A549 (cell line): Measurements from ENCODE around the gene FAM221A. TPM values are rescaled to one million over a fixed set of nuclear protein-coding genes. Genes with fewer than 3 reads are reported as not detected.

Experiments used
- ATAC-seq, 2 experiments: fragments of 200-7000 bp in 1 of 2; fragments of >200 bp in 1 of 2; cut with Nextera tagmentation in 1 of 2; cut with Tn5 transposase in 1 of 2; 3 replicates each; pipeline versions ENCODE4 v1.8.0 to v1.9.1; 2018 to 2020; ENCODE audit warnings: mild to moderate bottlenecking in 1 of 2, moderate library complexity in 1 of 2
- CTCF ChIA-PET: fragments of 300-600 bp; sonication (Branson Sonifier 250); formaldehyde crosslinking; extraction: SDS; loops from one replicate; lab custom pipeline; 2021; ENCODE audit warnings: antibody characterized with exemption, inconsistent platforms; lab: Yijun Ruan, JAX
- POLR2A ChIA-PET: fragments of 350-600 bp; formaldehyde crosslinking; extraction: SDS; loops from one replicate; lab custom pipeline; 2021; ENCODE audit warnings: antibody characterized with exemption, inconsistent platforms; lab: Yijun Ruan, JAX
- DNase-seq, 2 experiments: peaks; one replicate each; pipeline versions ENCODE4 v3.0.0 to v3.0.0-alpha.2; 2011 to 2016; ENCODE audit warnings: low read depth in 1 of 2, low spot score in 1 of 2
- FAIRE-seq: peaks from 2 replicates; lab custom pipeline; 2011; peaks lifted over from hg19 to GRCh38; lab: Jason Lieb, UNC
- H3K27ac ChIP-seq, 2 experiments: fragments of >200 bp; sonication (Bioruptor Twin); formaldehyde crosslinking; 3 replicates each; pipeline ENCODE4 v1.5.1; 2016 to 2017
- H3K4me1 ChIP-seq: fragments of >200 bp; sonication (Bioruptor Twin); formaldehyde crosslinking; 3 replicates; pipeline ENCODE4 v1.6.1; 2016
- H3K4me2 ChIP-seq: fragments of >200 bp; sonication (Bioruptor Twin); formaldehyde crosslinking; 3 replicates; pipeline ENCODE4 v1.6.1; 2016
- H3K4me3 ChIP-seq: fragments of >200 bp; sonication (Bioruptor Twin); formaldehyde crosslinking; 3 replicates; pipeline ENCODE4 v1.5.1; 2016
- H3K9me3 ChIP-seq: fragments of >200 bp; sonication (Bioruptor Twin); formaldehyde crosslinking; 3 replicates; pipeline ENCODE4 v1.6.1; 2016
- ATOH8 ChIP-seq: fragments of 250-450 bp; sonication (Bioruptor Pico); IDR thresholded peaks from 2 replicates; pipeline ENCODE4 v1.5.0; 2020; ENCODE audit warnings: low read depth, mild to moderate bottlenecking, moderate library complexity
- BCL3 ChIP-seq: fragments of >200 bp; sonication (Bioruptor Twin); formaldehyde crosslinking; IDR thresholded peaks from 3 replicates; pipeline ENCODE4 v1.6.1; 2016
- BHLHE40 ChIP-seq: IDR thresholded peaks from 2 replicates; pipeline ENCODE4 v1.6.1; 2012; ENCODE audit warnings: low read depth, low read length, inconsistent platforms
- CHD2 ChIP-seq: fragments of 150-350 bp; IDR thresholded peaks from 2 replicates; pipeline ENCODE4 v1.6.1; 2014; ENCODE audit warnings: low read length; ENCODE audit not compliant: partially characterized antibody
- CHD4 ChIP-seq: fragments of 200-600 bp; sonication (generic); IDR thresholded peaks from 2 replicates; pipeline ENCODE4 v1.6.1; 2016; ENCODE audit warnings: antibody characterized with exemption, mild to moderate bottlenecking, borderline replicate concordance
- EHF ChIP-seq: fragments of 250-450 bp; sonication (Bioruptor Pico); IDR thresholded peaks from 2 replicates; pipeline ENCODE4 v1.5.0; 2020; ENCODE audit warnings: mild to moderate bottlenecking
- EHMT2 ChIP-seq: fragments of 200-600 bp; sonication (generic); IDR thresholded peaks from 2 replicates; pipeline ENCODE4 v1.6.1; 2016; ENCODE audit warnings: antibody characterized with exemption, low read depth, mild to moderate bottlenecking, moderate library complexity
- FOXS1 ChIP-seq: fragments of 250-450 bp; sonication (Bioruptor Pico); IDR thresholded peaks from 2 replicates; pipeline ENCODE4 v1.5.0; 2020; ENCODE audit warnings: mild to moderate bottlenecking, moderate library complexity
- GATA3 ChIP-seq: IDR thresholded peaks from 2 replicates; pipeline ENCODE4 v1.6.1; 2012; ENCODE audit warnings: borderline replicate concordance
- JUNB ChIP-seq: fragments of >200 bp; sonication (Bioruptor Twin); formaldehyde crosslinking; IDR thresholded peaks from 2 replicates; pipeline ENCODE4 v1.6.1; 2016
- KDM1A ChIP-seq: fragments of 200-600 bp; sonication (generic); IDR thresholded peaks from 2 replicates; pipeline ENCODE4 v1.6.1; 2016; ENCODE audit warnings: low read depth, mild to moderate bottlenecking
- MAFK ChIP-seq: fragments of 450-650 bp; IDR thresholded peaks from 2 replicates; pipeline ENCODE4 v1.6.1; 2014; ENCODE audit not compliant: partially characterized antibody
- MAZ ChIP-seq: fragments of 150-350 bp; IDR thresholded peaks from 2 replicates; pipeline ENCODE4 v1.6.1; 2014; ENCODE audit warnings: antibody characterized with exemption, low read depth, low read length, borderline replicate concordance
- MYC ChIP-seq: IDR thresholded peaks from 2 replicates; pipeline ENCODE4 v1.6.1; 2012; ENCODE audit warnings: mild to moderate bottlenecking, inconsistent platforms, low read length, improper control_type of control experiment, borderline replicate concordance
- PBX3 ChIP-seq: IDR thresholded peaks from 2 replicates; pipeline ENCODE4 v1.6.1; 2012
- POLR2A ChIP-seq: IDR thresholded peaks from 2 replicates; pipeline ENCODE4 v1.6.1; 2012; ENCODE audit warnings: mild to moderate bottlenecking, low read length
- RAD21 ChIP-seq, 2 experiments: fragments of >200 bp in 1 of 2; sonication (Bioruptor Twin) in 1 of 2; formaldehyde crosslinking in 1 of 2; IDR thresholded peaks in 1 of 2; conservative IDR thresholded peaks in 1 of 2; 2 replicates in 1 of 2; 3 replicates in 1 of 2; pipeline ENCODE4 v1.6.1; 2012 to 2018; ENCODE audit warnings: inconsistent platforms in 1 of 2
- RARB ChIP-seq: fragments of 250-450 bp; sonication (Bioruptor Pico); IDR thresholded peaks from 2 replicates; pipeline ENCODE4 v1.8.0; 2021; ENCODE audit warnings: mild to moderate bottlenecking, moderate library complexity
- RNF2 ChIP-seq: fragments of 200-600 bp; sonication (generic); IDR thresholded peaks from 2 replicates; pipeline ENCODE4 v1.6.1; 2016; ENCODE audit warnings: low read depth, mild to moderate bottlenecking, antibody characterized with exemption, moderate library complexity, borderline replicate concordance
- ZSCAN20 ChIP-seq: fragments of 250-450 bp; sonication (Bioruptor Pico); IDR thresholded peaks from 2 replicates; pipeline ENCODE4 v1.8.0; 2022; ENCODE audit warnings: mild to moderate bottlenecking, moderate library complexity
- WGBS: methylation state at CpG from one replicate; pipeline ENCODE4 v1.1.6; 2017; ENCODE audit errors: missing lambda C conversion rate; 5-methylcytosine and 5-hydroxymethylcytosine counted together
- polyA plus RNA-seq, 4 experiments: library from polyadenylated mRNA; depleted of rRNA in 3 of 4; stranded (reverse); fragments of >200 nt; fragmentation: RNase III in 1 of 4; extraction: RNeasy Plus Mini Kit Qiagen cat#74134 plus additional on column Dnase treatment in 1 of 4; gene quantifications; 2 replicates in 3 of 4; 3 replicates in 1 of 4; pipeline ENCODE4 v1.2.3, GENCODE V29; 2011 to 2017
- TF ChIP-seq, protein P1 (sequence below): fragments of 200-600 bp; sonication (generic); IDR thresholded peaks from 2 replicates; pipeline ENCODE4 v1.6.1; 2016; ENCODE audit warnings: antibody characterized with exemption, mild to moderate bottlenecking, moderate library complexity

Gene FAM221A
- polyA plus RNA-seq, 2 of the 4 experiments (the other 2 are of a cell fraction), result 0.94 to 1.8 TPM

DNA sequence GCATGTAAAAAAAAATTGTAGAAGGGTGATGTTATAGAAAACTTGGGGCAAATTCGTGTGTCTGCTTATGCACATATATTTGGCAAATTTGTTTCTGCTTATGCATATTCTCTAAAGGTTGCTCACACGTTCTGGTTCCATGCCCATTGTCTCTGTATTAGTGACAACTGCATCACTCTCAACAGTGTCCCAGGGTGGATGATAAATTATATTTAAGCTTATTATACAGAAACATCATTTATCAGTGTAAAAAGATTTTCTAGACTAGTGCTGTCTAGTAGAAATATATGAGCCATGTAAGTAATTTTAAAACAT lies 34.1 kb downstream of the FAM221A start:
- DNase-seq, result no peak
- Histone ChIP-seq H3K4me2 (peak overlapping the region; percentile 51), H3K9me3 (no peaks in the 10 kb centered on the region), H3K27ac (no peak overlapping the region), H3K4me3 (no peak overlapping the region), H3K4me1 (peaks cover 26% of the 10 kb centered on the region)
- no peak for TF ChIP-seq RNF2
- no peak for TF ChIP-seq FOXS1 (CRISPR knock-in tag)
- TF ChIP-seq, protein P1, sequence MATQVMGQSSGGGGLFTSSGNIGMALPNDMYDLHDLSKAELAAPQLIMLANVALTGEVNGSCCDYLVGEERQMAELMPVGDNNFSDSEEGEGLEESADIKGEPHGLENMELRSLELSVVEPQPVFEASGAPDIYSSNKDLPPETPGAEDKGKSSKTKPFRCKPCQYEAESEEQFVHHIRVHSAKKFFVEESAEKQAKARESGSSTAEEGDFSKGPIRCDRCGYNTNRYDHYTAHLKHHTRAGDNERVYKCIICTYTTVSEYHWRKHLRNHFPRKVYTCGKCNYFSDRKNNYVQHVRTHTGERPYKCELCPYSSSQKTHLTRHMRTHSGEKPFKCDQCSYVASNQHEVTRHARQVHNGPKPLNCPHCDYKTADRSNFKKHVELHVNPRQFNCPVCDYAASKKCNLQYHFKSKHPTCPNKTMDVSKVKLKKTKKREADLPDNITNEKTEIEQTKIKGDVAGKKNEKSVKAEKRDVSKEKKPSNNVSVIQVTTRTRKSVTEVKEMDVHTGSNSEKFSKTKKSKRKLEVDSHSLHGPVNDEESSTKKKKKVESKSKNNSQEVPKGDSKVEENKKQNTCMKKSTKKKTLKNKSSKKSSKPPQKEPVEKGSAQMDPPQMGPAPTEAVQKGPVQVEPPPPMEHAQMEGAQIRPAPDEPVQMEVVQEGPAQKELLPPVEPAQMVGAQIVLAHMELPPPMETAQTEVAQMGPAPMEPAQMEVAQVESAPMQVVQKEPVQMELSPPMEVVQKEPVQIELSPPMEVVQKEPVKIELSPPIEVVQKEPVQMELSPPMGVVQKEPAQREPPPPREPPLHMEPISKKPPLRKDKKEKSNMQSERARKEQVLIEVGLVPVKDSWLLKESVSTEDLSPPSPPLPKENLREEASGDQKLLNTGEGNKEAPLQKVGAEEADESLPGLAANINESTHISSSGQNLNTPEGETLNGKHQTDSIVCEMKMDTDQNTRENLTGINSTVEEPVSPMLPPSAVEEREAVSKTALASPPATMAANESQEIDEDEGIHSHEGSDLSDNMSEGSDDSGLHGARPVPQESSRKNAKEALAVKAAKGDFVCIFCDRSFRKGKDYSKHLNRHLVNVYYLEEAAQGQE, result no peak
- TF ChIP-seq POLR2A, result no peak
- no peak for TF ChIP-seq RARB (CRISPR knock-in tag)
- no peak for TF ChIP-seq MAZ
- TF ChIP-seq PBX3, result no peak
- TF ChIP-seq CHD2, result no peak
- TF ChIP-seq KDM1A, result no peak
- TF ChIP-seq BHLHE40, result no peak
- TF ChIP-seq GATA3, result no peak
- TF ChIP-seq EHMT2, result no peak
- TF ChIP-seq RAD21 (conservative IDR thresholded peaks at IDR 0.05 in 1 of 2, IDR thresholded peaks at IDR 0.05 in 1 of 2), result no peak
- TF ChIP-seq MYC, result no peak
- no peak for TF ChIP-seq BCL3
- no peak for TF ChIP-seq ZSCAN20 (CRISPR knock-in tag)
- no peak for TF ChIP-seq ATOH8 (CRISPR knock-in tag)
- TF ChIP-seq JUNB, result no peak
- TF ChIP-seq CHD4, result no peak
- CTCF ChIA-PET, result interaction anchor here (0.7 to 7.3 kb wide), 10 partner anchors 9 to 452 kb away, joined by 3 to 115 read pairs (median 4); no protein-coding TSS in a partner anchor
- FAIRE-seq, result no peak
- ATAC-seq, result no peak
- WGBS, result 21% methylated on average over 2 of the region's 2 CpGs
- POLR2A ChIA-PET, result interaction anchor here (1.4 kb wide), 1 partner anchor 9 kb away, joined by 7 read pairs; no protein-coding TSS in a partner anchor

DNA sequence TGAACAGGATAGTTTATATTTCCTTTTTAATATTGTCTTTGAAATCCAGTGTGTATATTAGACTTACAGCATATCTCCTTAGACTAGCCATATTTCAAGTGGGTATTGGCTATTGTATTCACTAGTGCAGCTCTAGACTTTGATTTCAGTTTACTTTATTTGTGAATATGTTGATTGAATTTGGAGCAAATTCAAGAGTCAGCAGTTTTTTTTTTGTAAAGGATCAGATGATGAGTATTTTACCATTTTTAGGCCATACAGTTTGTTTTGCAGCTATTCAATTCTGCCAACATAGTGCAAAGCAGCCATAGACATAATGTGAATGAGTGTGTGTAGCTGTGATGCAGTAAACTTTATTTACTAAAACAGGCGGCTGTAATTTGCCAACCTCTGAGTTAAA lies 34.6 kb downstream of the FAM221A start:
- DNase-seq (no peak), FAIRE-seq (no peak), ATAC-seq (no peak)
- Histone ChIP-seq H3K27ac (no peak overlapping the region), H3K4me3 (no peak overlapping the region), H3K9me3 (no peaks in the 10 kb centered on the region), H3K4me1 (peaks cover 23% of the 10 kb centered on the region), H3K4me2 (no peak overlapping the region)
- CTCF ChIA-PET, result interaction anchor here (0.7 to 7.3 kb wide), 3 partner anchors 130 to 438 kb away, joined by 3 to 115 read pairs (median 4); no protein-coding TSS in a partner anchor
- POLR2A ChIA-PET, result interaction anchor here (1.4 kb wide), 1 partner anchor 8 kb away, joined by 7 read pairs; no protein-coding TSS in a partner anchor
- WGBS, result 89% methylated on average over 1 of the region's 1 CpG
- TF ChIP-seq EHF (CRISPR knock-in tag) (no peak), MAFK (peak; percentile 91)
